GM19025 (cell line): ENCODE results near the gene CEP68.

Source experiments
- ATAC-seq: cut with Tn5 transposase; IDR thresholded peaks from one replicate; pipeline ENCODE4 v1.9.1; 2021; ENCODE audit warnings: mild to moderate bottlenecking, low read depth, moderate library complexity; ENCODE audit not compliant: unreplicated experiment

Gene CEP68

GRCh38 chr2:65055422-65056214 lies 598 bp upstream of the CEP68 start:
- peak; percentile 16 for ATAC-seq

GRCh38 chr2:65057054-65057375 lies 799 bp downstream of the CEP68 start:
- no peak for ATAC-seq

GRCh38 chr2:65057391-65058052 lies 1.3 kb downstream of the CEP68 start:
- no peak for ATAC-seq

- no peak for ATAC-seq
Measured at GRCh38 chr2:65059071-65059470, 2.9 kb downstream of the CEP68 start.

- no peak for ATAC-seq
Measured at GRCh38 chr2:65061146-65061909, 5.1 kb downstream of the CEP68 start.

- no peak for ATAC-seq
Measured at GRCh38 chr2:65061910-65062339, 5.7 kb downstream of the CEP68 start.

GRCh38 chr2:65062843-65063825 lies 6.9 kb downstream of the CEP68 start:
- ATAC-seq: no peak

- peak; percentile 73 for ATAC-seq
Measured at GRCh38 chr2:65064728-65065552, 8.7 kb downstream of the CEP68 start.

- ATAC-seq: no peak
Measured at GRCh38 chr2:65067806-65068553, 11.8 kb downstream of the CEP68 start.

GRCh38 chr2:65069439-65069824 lies 13.2 kb downstream of the CEP68 start:
- no peak for ATAC-seq

GRCh38 chr2:65070172-65070830 lies 14.1 kb downstream of the CEP68 start:
- ATAC-seq: no peak

- no peak for ATAC-seq
Measured at GRCh38 chr2:65070856-65071255, 14.6 kb downstream of the CEP68 start.

GRCh38 chr2:65071499-65072180 lies 15.4 kb downstream of the CEP68 start:
- ATAC-seq: no peak

- no peak for ATAC-seq
Measured at GRCh38 chr2:65072181-65072970, 16.2 kb downstream of the CEP68 start.

GRCh38 chr2:65073879-65074565 lies 17.8 kb downstream of the CEP68 start:
- ATAC-seq: no peak

GRCh38 chr2:65075176-65075575 lies 19.0 kb downstream of the CEP68 start:
- no peak for ATAC-seq
